H1 (cell line): ENCODE data around the gene ACSF3.

ENCODE experiments used
- MAFK ChIP-seq: IDR thresholded peaks from 2 replicates; pipeline ENCODE4 v1.6.1; 2012; ENCODE audit warnings: low read depth, mild to moderate bottlenecking, improper control_type of control experiment, low read length
- POLR2AphosphoS5 ChIP-seq: IDR thresholded peaks from 2 replicates; pipeline ENCODE4 v1.6.1; 2011; ENCODE audit warnings: low read depth, low read length
- RNF2 ChIP-seq: fragments of 200-900, 300-1000 bp; sonication (generic); IDR thresholded peaks from 2 replicates; pipeline ENCODE4 v1.7.1; 2016; ENCODE audit warnings: borderline replicate concordance, low read depth, mild to moderate bottlenecking, antibody characterized with exemption, low read length; ENCODE audit not compliant: poor library complexity, severe bottlenecking; ENCODE audit errors: missing control alignments
- TEAD4 ChIP-seq: IDR thresholded peaks from 2 replicates; pipeline ENCODE4 v1.6.1; 2012; ENCODE audit warnings: low read depth, low read length, inconsistent platforms, mixed read lengths

DNA sequence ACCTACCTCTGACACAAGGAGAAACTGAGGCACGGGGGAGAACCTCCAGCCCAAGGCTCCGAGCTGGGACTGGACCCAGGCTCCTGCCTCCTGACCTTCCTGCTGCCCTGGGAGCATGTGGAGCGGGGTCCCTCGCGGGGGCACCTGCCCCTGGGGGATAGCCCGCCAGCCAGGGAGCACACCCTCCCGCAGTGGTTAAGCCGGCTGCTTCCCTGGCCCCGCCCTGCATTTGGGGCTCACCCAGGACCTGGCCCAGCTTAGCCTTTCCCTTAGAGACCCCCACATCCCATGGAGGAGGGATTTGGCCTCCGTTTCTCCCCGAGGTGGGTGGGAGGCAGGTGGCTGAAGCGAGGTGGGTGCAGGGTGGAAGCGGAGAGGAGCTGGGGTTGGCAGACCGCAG lies 76.1 kb downstream of the ACSF3 start:
- no peak for TF ChIP-seq MAFK
- TF ChIP-seq RNF2, result no peak
- no peak for TF ChIP-seq TEAD4
- no peak for TF ChIP-seq POLR2AphosphoS5
